GM11168 (cell line): ENCODE measurements around the gene YEATS4.

Experiments
- in situ Hi-C: fragments of 300-500 bp; cut with MboI; formaldehyde crosslinking; loops from one replicate; pipeline ENCODE4 v1.12.0; 2022; ENCODE audit warnings: low sequenced_read_pairs; ENCODE audit not compliant: unreplicated experiment

YEATS4 gene

DNA sequence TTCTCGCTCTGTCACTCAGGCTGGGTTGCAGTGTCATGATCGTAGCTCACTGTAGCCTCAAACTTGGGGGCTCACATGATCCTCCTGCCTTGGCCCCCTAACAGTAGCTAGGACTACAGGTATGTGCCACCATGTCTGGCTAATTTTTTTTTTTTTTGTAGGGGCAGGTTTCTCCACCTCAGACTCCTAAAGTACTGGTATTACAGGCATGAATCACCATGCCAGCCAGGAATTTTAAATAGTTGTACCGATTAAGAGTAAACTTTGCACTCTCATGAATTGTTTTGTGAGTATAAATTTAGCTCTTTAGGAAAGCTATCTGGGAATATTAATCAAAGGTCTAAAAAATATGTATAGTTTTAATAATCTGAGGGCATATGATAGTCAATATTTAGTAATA is 25.5 kb downstream of the YEATS4 start:
- in situ Hi-C loops: no loop called here

DNA sequence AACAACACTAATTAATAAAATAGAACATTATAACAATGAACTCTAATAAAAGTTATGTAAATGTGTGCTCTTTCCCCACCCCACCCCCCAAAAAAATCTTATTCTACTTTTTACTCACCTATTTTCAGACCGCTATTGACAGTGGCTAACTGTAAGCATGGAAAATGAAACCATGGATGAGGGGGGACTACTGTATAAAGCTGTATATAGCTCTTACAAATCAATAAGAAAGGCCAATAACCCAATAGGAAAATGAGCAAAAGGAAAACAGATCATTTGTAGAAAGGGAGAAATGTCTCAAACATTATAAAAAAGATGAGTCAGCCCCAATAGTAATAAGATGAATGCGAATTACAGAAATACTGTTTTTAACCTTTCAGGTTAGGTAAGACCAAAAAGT is 27.4 kb downstream of the YEATS4 start:
- in situ Hi-C loops: no loop called here

- in situ Hi-C loops: no loop called here
These were observed 28.8 kb downstream of the YEATS4 start for GRCh38 chr12:69388371-69388770.

GRCh38 chr12:69389831-69390230 is 30.3 kb downstream of the YEATS4 start:
- in situ Hi-C loops: no loop called here

- in situ Hi-C loops: no loop called here
These were observed 32.8 kb downstream of the YEATS4 start for GRCh38 chr12:69392179-69392928.

DNA sequence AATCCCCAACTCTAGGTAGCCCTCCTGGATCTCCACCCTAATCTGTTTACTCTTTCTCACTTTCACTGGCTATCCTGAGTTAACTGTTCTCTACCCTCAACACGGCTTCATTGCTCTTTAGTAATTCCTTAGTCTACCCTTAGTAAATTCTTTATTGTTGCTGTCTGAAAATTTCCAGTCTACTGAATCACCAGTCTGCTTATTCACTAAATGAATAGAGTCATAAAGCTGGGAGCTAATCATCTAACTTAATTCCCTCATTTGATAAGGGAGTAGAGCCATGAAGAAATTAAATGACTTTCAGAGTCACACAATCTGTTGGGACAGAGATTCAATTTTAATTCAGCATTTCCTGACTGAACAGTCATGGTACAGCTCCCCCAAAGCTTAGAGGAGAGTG is 36.5 kb downstream of the YEATS4 start:
- in situ Hi-C loops: no loop called here

GRCh38 chr12:69396963-69397362 is 37.4 kb downstream of the YEATS4 start:
- in situ Hi-C loops: no loop called here

DNA sequence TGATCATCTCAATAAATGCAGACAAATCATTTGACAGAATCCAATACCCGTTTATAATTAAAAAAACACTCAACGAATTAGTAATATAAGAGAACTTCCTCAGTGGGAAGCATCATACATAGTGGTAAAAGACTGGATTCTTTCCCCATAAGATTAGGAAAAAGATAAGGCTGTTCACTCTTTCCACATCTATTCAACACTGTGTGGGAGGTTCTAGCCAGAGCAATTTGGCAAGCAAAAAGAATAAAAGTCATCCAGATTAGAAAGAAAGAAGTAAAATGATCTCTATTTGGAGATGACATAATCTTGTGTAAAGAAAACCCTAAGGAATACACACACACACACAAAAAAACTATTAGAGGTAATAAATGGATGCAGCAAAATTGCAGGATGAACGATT is 38.4 kb downstream of the YEATS4 start:
- in situ Hi-C loops: no loop called here

- in situ Hi-C loops: no loop called here
These were observed 42.4 kb downstream of the YEATS4 start for GRCh38 chr12:69401940-69402339.

DNA sequence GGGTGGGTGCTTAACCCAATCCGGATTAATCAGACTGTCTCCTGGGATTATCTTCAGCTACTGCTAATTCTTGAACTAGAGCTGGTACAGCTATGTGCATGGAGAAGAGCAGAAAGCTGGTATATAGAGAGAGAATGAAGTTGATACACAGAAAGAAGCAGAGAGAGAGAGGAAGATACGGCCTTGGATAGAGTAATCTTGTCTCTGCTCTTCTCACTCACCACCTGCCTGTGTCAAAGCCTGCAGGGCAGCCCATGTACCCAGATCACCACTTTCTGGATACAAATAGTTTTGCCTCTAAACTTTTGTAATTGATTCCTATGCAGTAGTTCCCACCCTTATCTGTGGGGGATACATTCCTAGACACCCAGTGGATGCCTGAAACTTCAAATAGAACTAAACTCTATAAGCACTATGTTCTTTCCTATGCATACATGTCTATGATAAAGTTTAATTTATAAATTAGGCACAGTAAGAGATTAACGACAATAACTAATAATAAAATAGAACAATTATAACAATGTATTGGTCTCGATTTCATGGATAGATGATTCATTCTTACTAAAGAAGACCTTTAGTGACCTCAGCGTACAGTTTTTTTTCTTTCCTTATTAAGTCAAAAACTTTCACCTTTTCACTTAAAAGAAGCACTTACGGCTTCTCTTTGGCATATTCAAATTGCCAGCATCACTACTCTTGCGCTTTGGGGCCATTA is 45.5 kb downstream of the YEATS4 start:
- in situ Hi-C loops: no loop called here

GRCh38 chr12:69405566-69405865 is 46.0 kb downstream of the YEATS4 start:
- in situ Hi-C loops: no loop called here

DNA sequence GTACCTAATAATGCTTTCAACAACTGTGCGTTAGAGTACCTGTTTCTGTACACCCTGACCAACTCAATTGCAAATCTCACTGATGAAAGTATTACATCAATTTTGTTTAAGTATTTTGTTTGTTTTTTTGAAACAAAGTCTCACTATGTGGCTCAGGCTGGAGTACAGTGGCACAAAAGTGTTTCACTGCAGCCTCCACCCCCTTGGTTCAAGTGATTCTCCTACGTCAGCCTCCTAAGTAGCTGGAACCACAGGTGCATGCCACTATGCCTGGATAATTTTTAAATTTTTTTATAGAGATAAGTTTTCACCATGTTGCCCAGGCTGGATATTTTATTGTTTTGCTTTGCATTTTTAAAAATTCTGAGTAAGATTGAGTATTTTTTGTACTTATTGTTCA is 46.7 kb downstream of the YEATS4 start:
- in situ Hi-C loops: no loop called here

GRCh38 chr12:69410571-69410970 is 51.0 kb downstream of the YEATS4 start:
- in situ Hi-C loops: no loop called here

DNA sequence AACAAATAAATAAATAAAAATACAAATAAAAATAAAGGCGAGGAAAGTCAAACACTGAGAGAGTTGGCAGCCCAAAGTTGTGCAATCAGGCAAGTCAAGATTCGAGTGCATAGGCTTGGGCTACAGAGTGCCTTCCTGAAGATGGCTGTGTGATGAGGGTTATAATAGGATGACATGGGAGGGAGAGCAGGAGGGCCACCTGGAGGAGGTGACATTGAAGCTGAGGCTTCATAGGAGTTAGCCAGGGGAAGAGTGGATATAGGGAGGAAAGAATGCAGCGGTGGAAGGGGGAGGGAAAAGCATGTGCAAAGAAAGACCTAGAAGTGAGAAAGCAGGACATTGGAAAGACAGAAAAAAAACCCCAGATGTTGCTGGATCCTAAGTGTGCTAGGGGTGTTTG is 53.1 kb downstream of the YEATS4 start:
- in situ Hi-C loops: no loop called here

- in situ Hi-C loops: no loop called here
These were observed 56.1 kb downstream of the YEATS4 start for GRCh38 chr12:69415471-69416275.

- in situ Hi-C loops: no loop called here
These were observed 57.7 kb downstream of the YEATS4 start for GRCh38 chr12:69417231-69417630.

- in situ Hi-C loops: no loop called here
These were observed 58.2 kb downstream of the YEATS4 start for GRCh38 chr12:69417741-69418167.

- in situ Hi-C loops: no loop called here
These were observed 60.2 kb downstream of the YEATS4 start for GRCh38 chr12:69419701-69420100.

DNA sequence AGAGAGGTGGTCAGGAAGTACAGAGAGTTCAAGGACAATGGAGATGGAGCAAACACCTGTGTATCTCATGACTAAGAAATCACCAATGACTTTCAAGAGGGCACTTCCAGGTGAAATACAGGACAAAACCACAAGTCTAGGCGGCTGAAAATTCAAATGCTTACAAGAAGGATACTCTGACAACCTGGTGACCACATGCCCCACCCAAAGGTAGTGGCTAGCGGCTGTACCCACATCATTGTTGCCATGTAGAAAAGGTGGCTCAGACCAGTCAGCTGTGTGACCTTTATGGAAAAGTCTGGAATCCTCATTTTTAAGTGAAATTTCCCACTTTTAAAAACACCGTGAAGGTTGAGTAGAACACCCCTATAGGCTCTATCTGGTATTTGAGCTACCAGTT is 62.0 kb downstream of the YEATS4 start:
- in situ Hi-C loops: no loop called here

DNA sequence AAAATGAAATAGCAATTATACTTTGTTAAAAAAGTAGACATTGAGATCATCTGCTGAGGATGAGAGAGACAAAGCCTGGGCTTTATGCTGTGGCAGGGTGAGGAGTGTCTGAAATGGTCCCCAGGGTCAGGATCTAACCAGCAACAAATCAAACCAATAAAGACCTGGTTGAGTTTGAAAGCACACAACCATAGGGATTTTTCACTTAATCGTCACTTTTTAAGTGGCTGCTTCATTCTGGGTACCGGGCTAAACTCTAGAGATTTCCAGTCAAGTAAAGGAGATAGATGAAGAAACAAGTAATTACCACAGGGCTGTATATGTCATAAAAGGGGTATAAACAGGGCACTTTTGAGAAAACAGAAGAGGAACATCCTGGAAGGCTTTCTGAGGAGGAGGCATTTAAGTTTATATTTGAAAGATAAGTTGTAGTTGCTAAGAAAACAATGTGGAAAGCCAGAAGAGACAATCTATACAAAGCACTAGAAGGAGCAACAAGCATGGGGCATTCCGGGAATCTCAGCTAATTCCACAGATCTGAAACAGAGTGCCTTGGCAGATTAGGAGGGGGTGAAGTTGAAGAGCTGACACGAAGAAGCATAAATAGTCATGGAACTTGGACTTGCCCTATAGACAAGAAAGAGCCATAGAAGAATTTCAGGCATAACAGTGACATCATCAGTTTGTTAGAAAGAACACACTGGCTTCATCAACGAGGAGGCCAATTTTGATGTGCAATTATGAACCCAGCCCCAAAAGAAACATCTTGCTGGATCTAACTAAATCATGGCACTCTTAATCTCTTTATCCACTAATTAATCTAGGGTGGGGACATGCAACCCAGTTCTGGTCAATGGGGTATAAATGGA is 63.7 kb downstream of the YEATS4 start:
- in situ Hi-C loops: no loop called here
